Middle frontal gyrus (tissue), 1 donor: ENCODE measurements around the gene TSPYL2.

Experiments
- DNase-seq: peaks from one replicate; pipeline ENCODE4 v3.0.0-alpha.2; 2015; ENCODE audit warnings: low spot score; ENCODE audit errors: extremely low spot score

The TSPYL2 gene

DNA sequence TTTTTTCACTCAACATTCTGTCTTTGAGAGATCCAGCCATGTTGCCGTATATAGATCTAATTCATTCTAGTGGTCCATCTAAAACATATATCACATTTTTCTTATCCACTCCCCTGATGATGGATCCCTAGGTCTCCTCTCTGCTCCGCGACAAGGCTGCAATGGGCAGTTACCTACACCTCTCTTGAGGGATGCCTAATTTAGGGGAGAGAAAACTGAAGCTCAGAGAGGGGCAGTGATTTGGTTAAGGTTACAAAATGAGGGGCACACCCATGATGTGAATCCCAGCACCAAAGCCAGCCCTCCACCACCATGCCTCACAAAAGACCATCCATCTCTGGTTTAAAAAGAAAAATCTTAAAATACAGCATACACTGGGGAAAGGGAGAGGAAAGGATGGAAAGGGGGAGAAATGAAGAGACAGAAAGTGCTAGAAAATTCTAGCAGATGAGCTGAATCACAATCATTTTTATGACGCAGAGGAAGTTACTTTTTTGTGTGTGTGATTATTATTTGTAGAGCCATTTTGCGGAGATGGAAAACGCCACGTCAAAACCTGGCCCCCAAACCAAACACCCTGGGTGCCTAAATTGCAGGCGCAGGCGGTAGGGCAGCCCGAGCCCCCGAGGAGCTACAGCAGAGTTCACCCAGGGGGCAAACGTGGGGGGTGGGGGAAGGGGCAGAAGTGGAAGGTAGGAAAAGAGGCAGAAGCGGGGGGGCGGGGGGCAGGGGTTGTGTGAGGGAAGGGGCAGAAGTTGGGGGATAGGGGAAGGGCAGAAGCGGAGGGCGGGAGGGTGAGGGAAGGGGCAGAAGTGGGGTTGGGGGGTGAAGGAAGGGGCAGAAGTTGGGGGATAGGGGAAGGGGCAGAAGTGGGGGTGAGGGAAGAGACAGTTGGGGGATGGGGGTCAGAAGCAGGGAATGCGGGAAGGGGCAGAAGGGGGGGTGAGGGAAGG lies 1.3 kb upstream of the TSPYL2 start:
- no peak for DNase-seq

DNA sequence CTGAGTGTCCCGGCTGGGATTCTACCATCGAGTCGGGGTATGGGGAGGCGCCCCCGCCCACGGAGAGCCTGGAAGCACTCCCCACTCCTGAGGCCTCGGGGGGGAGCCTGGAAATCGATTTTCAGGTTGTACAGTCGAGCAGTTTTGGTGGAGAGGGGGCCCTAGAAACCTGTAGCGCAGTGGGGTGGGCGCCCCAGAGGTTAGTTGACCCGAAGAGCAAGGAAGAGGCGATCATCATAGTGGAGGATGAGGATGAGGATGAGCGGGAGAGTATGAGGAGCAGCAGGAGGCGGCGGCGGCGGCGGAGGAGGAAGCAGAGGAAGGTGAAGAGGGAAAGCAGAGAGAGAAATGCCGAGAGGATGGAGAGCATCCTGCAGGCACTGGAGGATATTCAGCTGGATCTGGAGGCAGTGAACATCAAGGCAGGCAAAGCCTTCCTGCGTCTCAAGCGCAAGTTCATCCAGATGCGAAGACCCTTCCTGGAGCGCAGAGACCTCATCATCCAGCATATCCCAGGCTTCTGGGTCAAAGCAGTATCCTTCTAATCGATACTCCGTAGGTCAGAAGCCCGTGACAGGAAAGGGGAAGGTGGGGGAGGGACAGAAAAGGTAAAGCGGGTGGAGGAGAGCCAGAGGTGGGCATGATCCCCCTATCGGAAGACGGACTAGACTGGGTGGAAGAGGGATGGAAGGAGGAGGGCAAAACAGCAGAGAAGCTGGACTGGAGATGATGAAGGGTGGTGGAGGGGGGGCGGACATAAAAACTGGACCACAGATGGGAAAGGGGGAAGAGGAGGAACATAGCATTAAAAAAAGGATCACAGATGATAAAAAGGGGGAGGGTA lies 828 bp downstream of the TSPYL2 start:
- DNase-seq = no peak

DNA sequence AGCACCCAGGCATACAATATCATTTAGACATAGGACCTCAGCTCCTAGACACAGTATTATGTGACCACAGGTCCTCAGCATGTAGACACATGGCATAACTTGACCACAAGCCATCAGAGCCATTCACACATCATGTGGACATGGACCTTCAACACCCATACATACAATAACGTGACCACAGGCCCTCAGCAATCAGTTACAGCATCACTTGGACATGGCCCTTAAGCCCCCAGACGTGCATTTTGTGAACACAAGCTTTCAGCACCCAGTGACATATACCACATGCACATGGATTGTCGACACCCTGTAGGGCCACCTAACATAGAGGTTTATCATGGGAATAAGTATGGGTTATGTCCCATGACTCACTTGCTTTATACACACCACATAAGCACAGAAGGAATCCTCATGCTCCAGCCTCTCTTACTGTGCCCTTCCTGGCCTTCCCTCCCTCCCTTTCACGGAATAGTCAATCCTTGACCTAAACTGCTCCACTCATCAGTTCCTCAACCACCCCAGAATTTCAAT lies 1.9 kb downstream of the TSPYL2 start:
- DNase-seq = no peak

DNA sequence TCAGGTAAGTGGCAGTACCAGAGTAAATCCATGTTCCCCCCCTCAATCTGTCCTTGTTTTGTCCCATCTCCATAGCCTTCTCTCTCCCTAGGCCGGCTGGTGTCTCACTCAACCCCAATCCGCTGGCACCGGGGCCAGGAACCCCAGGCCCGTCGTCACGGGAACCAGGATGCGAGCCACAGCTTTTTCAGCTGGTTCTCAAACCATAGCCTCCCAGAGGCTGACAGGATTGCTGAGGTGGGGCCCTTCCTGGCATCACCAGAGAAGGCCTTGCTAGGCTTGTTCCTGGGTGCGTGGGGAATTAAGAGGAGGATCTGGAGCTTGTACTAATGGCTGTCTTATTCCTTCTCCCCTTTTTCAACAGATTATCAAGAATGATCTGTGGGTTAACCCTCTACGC lies 2.7 kb downstream of the TSPYL2 start:
- DNase-seq = no peak

DNA sequence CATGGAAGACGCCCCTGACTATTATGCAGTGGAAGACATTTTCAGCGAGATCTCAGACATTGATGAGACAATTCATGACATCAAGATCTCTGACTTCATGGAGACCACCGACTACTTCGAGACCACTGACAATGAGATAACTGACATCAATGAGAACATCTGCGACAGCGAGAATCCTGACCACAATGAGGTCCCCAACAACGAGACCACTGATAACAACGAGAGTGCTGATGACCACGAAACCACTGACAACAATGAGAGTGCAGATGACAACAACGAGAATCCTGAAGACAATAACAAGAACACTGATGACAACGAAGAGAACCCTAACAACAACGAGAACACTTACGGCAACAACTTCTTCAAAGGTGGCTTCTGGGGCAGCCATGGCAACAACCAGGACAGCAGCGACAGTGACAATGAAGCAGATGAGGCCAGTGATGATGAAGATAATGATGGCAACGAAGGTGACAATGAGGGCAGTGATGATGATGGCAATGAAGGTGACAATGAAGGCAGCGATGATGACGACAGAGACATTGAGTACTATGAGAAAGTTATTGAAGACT lies 3.6 kb downstream of the TSPYL2 start:
- DNase-seq = no peak

DNA sequence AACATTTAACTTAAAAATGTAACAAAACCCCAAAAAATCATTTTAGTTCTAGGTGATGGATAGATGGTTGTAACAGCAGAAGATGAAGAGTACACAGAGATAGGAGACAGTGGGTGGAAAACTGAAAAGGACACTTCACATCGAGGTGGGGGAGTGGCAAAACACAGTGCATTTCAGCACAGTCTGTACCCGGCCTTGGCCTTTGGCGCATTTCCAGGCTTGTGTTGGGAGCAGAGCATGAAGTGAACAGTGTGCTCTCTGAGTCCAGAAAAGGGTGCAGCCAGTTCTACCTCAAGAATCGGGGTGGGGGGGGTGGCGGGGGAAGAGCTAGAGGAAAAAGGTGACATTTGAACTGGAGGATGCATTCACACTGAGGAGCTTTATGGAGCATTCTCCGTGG lies 4.3 kb downstream of the TSPYL2 start:
- no peak for DNase-seq

DNA sequence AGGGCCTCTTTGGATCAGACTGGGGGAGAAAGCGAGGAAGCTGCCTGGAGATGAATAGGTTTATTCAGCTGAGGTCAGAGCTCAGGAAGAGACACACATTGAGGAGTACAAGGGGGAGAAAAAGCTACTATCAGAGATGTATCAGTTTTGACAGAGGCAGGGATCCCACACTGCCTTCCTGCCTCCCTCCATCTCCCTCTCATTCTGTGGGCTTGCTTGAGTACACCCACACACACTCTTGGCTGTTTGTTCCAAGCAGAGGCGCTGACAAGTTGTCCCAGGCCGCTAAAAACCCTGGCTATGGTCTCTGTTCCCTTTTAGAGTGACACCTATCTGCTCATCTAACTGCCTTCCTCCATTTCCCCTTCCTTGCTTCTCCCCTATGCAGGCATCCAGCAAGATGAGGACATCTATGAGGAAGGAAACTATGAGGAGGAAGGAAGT lies 5.2 kb downstream of the TSPYL2 start:
- no peak for DNase-seq

DNA sequence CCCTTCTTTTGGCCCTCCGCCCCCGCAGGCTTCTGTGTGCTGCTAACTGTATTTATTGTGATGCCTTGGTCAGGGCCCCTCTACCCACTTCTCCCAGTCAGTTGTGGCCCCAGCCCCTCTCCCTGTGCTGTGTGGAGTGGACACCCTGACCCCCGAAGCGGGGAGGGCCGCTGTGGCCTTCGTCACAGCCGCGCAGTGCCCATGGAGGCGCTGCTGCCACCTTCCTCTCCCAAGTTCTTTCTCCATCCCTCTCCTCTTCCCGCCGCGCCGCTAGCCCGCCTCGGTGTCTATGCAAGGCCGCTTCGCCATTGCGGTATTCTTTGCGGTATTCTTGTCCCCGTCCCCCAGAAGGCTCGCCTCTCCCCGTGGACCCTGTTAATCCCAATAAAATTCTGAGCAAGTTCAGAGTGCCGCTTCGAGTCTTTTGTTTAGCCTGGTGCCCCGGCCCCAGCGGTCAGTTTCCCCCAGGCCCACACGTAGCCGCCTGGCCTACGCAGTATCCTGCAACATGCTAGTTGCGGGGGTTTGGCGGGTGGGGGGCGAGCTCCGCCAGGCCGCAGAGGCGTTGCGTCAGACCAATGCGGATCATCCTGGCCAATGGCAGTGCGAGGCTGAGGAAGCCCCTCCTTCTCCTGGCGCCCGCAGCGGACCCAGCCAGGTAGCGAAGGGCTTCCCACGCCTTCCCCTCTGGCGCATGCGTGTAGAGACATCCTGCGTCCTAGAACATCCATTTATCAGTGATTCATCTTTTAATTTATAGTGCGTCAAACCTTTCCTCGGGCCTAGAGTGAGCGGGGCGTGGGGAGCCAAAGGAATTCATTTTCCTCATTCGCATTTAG lies 6.2 kb downstream of the TSPYL2 start:
- peak; percentile 59 for DNase-seq

DNA sequence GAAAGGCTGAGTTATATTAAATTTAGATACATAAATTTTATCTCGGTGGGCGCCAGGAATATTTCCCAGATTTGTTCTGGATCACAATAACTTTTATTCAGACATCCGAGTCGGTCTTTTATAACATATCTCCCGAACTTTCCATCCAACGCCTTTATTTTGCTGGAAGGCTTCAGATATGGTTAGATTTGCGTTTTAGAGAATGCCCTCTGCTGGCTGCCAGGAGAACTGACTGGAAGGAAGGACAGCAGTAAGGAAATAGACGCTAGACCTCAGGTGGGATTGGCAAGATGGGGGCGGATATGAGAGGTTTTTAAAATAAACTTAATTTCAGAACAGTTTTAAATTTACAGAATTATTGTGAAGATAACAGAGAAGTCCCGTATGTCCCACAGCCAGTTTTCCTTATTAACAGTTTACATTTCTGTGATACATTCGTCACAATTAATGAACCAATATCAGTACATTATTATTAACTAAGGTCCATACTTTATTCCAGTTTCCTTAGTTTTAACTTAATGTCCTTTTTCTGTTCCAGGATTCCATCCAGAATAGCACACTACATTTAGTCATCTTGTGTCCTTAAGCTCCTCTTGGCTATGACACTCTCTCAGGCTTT lies 7.2 kb downstream of the TSPYL2 start:
- DNase-seq = no peak

DNA sequence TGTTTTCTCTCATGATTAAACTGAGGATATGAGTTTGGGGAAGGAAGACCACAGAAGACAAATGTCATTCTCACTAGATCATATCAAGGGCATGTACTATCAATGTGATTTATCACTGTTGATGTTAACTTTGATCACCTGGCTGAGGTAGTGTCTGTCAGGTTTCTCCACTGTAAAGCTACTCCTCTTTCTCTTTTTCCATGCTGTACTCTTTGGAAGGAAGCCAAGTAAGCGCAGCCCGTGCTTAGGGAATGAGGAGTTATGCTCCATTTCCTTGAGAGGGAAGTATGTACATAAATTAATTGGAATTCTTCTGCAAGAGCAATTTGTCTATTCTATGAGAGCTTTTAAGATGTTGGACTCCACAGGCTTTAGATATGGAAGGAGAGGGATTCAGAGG lies 7.8 kb downstream of the TSPYL2 start:
- no peak for DNase-seq

DNA sequence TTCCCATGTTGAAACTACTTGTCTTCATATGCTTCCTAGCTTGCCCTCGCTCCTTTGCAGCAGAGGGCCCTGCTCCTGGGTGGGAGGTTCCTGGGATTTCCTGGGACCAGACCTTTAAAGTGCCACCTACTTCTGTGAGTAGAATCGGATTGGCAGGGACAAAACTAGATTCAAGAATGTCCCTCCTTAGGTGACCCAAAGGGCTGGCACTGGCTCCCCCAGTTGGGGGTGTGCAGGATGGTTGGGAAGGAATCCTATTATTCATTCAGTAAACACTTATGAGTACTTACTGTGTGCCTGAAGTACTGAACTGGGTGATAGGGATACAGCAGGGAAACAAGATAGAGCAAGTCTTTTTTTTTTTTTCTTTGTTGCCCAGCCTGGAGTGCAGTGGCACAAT lies 9.2 kb downstream of the TSPYL2 start:
- no peak for DNase-seq

DNA sequence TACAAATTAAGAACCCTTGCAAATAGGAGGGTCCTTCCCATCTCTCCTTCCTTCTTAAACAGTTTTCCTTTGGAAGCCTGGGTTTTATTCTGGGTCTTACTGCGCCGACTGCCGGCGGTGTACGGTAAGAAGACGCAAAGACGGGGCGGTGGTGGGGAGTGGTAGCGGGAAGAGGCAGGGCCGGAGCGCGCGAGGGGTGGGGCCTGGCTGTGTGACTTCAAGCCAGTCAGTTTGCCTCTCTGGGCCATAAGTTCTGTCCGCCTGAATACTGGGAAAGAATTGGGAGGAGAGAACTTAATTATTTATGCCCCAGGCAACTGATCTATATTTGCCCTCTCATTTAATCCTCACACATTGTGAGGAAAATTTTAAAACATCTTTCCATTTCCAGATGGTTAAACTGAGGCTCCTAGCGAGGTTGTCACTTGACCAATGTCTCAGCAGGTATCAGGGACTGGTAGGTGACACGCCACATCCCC lies 11.0 kb downstream of the TSPYL2 start:
- no peak for DNase-seq

DNA sequence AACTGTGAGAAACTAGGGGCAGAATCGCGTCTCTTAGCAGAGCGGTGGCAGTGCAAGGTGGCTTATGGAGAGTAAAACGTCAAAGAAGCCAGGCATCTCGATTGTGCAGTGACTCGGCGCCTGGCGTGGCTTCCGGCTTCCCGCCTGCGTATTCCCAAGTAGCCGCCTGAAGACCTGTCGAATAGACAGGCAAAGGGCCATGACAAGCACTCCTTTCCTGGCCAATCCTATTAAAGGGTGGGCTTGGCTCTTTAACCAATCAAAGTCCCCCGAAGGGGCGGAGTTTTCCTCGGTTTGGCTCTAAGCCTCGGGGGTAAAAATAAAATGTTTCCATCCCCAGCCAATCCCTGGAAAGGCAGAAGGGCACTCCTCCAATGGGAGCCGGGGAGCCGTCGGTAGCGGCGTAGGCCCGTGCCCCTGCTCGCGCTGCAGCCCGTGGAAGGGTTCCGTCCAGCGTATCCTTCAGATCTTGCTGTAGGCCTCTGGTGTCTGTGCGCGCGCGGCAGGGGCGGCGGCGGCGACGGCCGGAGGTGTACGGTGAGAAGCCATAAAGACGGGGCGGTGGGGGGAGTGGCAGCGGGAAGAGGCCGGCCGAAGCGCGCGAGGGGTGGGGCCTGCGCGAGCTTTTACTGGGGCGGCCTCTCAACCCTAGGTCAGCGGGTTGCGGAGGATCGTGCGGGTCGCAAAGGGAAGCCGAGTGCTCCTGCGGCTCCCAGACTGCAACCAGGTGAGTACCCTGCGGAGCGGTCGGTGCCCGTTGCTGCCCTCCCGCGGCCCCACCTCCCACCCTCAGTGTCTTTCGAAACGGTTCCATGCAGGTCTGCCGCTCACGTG lies 11.8 kb downstream of the TSPYL2 start, which contains the start of gene KANTR:
KANTR (plus strand) TSS at position 395 of the 834 bp plus-strand sequence. CDS start 30,131 bp downstream, outside the sequence.
- peak; percentile 76 for DNase-seq

DNA sequence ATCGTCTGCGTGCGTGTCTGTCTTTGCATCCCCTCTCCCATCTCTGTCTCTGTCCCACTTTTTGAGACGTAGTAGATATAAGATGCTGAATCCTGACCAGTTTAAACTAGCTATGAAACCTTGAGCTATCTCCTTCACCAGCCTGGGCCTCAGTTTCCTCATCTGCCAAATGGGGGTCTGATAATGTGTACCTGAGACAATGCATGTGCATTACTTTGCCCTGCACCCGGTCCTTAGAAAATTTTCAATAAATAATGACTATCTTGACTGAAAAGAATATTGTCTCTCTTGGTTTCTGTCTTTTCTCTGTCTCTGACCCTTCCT lies 12.4 kb downstream of the TSPYL2 start:
- DNase-seq = no peak

DNA sequence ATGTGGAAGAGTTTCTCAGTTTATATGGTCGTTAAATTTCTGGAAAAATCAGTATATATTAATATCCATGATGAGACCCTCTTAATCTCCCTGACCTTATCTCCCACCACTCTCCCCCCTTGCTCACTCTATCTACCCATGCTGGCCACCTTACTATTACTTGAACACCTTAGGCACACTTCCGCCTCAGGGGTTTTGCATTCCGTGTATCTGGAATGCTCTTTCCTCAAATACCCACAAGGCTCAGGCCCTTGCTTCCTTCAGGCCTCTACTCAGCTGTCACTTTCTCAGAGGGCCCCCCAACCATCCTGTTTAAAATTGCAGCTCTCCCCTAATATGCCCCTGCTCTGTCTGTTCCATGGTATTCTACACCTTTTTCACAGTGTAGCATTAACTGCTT lies 13.6 kb downstream of the TSPYL2 start:
- no peak for DNase-seq

DNA sequence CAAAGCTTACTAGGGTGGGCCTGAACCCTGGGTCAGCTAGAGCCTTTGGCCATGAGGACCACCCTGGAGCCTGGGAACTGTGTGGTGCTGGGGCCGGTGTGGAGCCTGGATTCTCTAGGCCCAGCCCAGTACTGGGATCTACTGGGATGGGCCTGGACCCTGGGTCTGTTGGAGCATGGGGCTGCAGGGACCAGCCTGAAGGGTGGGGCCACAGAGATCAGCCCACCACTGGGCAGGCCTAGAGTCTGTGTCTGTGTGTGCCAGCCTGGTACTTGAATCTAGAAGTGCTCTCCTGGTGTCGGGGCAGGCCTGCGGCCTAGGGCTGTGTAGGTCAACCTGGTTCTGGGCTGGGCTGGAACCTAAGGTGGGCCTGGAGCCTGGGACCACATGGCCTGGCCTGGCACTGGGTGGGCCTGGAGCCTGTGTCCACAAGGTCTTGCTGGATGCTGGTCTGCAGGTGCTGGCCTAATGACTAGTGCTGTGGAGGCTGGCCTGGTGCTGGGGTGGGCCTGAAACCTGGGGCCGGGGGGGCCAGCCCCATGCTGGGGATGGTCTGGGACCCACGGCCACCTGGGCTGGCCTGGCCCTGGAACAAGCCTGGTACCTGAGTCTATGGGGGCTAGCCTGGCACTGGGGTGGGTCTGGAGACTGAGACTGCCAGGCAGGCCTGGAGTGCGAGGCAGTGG lies 32.8 kb downstream of the TSPYL2 start:
- DNase-seq = no peak

DNA sequence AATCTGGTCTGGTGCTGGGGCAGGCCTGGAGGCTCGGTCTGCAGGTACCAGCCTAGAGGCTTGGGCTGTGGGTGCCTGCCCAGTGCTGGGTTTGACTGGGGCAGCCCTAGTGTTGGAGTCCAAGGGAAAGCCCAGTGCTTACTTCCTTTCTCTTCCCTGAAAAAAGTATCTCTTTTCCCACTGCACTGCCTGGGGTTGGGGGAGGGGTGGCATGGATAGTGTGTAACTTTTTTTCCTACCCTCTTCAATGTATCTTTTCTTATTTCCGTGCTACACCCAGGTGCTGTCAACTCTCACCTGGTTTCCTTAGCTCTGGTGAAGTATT lies 33.3 kb downstream of the TSPYL2 start:
- no peak for DNase-seq

DNA sequence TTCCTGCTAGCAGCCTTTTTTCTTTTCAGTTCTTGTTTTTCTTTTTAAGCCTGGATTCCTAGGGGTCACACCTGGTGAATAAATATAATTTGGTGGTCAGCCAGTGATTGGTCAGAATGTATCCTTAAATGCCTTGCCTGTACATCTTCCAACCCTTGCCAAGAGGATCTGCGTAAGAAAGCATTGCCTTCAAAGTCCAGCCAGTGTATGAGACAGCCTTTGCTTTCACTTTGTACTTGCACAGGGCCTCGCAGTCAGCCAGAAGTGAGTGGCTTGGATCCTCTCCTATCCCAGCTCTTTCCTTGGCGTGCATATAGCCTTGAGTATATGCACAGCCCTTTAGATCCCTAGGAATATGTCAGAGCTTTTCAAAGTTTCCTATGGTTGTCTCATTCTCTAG lies 33.9 kb downstream of the TSPYL2 start:
- DNase-seq = no peak

DNA sequence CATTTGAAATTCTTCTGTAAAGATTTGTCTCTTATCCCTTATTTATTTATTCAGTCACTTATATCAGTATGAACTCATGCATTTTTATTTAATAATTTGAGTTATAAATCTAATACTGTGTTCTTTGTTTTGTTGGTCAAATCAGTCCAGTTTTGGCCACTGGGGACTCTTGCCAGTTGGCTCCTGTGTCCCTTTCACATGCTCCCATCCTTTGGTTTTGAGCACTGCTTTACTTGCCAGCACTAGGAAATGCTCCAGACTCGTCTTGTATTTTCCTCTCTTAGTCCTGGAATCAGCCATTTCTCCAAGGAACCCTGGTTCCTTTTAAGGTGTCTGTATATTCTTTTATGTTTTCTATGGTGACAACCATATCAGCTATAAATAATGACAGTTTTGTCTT lies 39.8 kb downstream of the TSPYL2 start:
- DNase-seq = no peak
